Smooth muscle cell (in vitro differentiated cells): ENCODE measurements around the gene XPO5. TPM values are rescaled to one million over a fixed set of nuclear protein-coding genes. Genes with fewer than 3 reads are reported as not detected.

ENCODE experiments used
- DNase-seq: peaks from one replicate; lab custom pipeline; 2025; ENCODE audit not compliant: unreplicated experiment; lab: John Stamatoyannopoulos, UW
- H2AFZ ChIP-seq: fragments of 200-600 bp; sonication (generic); 2 replicates; pipeline ENCODE4 v1.6.0; 2016; ENCODE audit warnings: antibody characterized with exemption, low read depth, mild to moderate bottlenecking
- H3F3A ChIP-seq: fragments of 200-600 bp; sonication (generic); 2 replicates; pipeline ENCODE4 v1.6.0; 2017; ENCODE audit warnings: antibody characterized with exemption, low read depth
- H3K27ac ChIP-seq: fragments of 200-600 bp; sonication (generic); 2 replicates; pipeline ENCODE4 v1.5.1; 2016; ENCODE audit warnings: low read depth, mild to moderate bottlenecking
- H3K27me3 ChIP-seq: fragments of 200-600 bp; sonication (generic); 2 replicates; pipeline ENCODE4 v1.6.1; 2016; ENCODE audit warnings: low read depth, mild to moderate bottlenecking
- H3K36me3 ChIP-seq: fragments of 200-600 bp; sonication (generic); 2 replicates; pipeline ENCODE4 v1.5.1; 2016; ENCODE audit warnings: low read depth
- H3K4me1 ChIP-seq: fragments of 200-600 bp; sonication (generic); 2 replicates; pipeline ENCODE4 v1.5.1; 2016; ENCODE audit warnings: low read depth
- H3K4me2 ChIP-seq: fragments of 200-600 bp; sonication (generic); 2 replicates; pipeline ENCODE4 v1.6.0; 2016; ENCODE audit warnings: mild to moderate bottlenecking
- H3K4me3 ChIP-seq: fragments of 200-600 bp; sonication (generic); 2 replicates; pipeline ENCODE4 v1.5.1; 2016; ENCODE audit warnings: mild to moderate bottlenecking
- H3K79me2 ChIP-seq: fragments of 200-600 bp; sonication (generic); 2 replicates; pipeline ENCODE4 v1.6.0; 2016; ENCODE audit warnings: low read depth, mild to moderate bottlenecking
- H3K9ac ChIP-seq: fragments of 200-600 bp; sonication (generic); 2 replicates; pipeline ENCODE4 v1.6.0; 2016; ENCODE audit warnings: low read depth
- H3K9me3 ChIP-seq: fragments of 200-600 bp; sonication (generic); replicated peaks from 2 replicates; pipeline ENCODE4 v1.5.1; 2016; ENCODE audit warnings: low read depth
- H4K20me1 ChIP-seq: fragments of 200-600 bp; sonication (generic); 2 replicates; pipeline ENCODE4 v1.6.0; 2016; ENCODE audit warnings: low read depth
- WGBS: methylation state at CpG from one replicate; pipeline ENCODE4 v1.1.7; 2016; ENCODE audit warnings: low lambda C conversion rate; 5-methylcytosine and 5-hydroxymethylcytosine counted together
- polyA plus RNA-seq: library from polyadenylated mRNA; unstranded; fragments of >200 nt; fragmentation: Nextera tagmentation; extraction: Ambion mirVana; gene quantifications from 2 replicates; pipeline ENCODE4 v1.2.1, GENCODE V29; 2016
- small RNA-seq: library from RNA; depleted of rRNA; stranded (forward); fragments of <200 nt; gene quantifications from one replicate; pipeline ENCODE3, GENCODE V24; 2014
- total RNA-seq: library from RNA; depleted of rRNA; stranded (reverse); fragments of >200 nt; gene quantifications from 2 replicates; pipeline ENCODE4 v1.2.3, GENCODE V29; 2014
- TF ChIP-seq, protein P1 (sequence below): fragments of 200-600 bp; sonication (generic); IDR thresholded peaks from 2 replicates; pipeline ENCODE4 v1.5.1; 2017; ENCODE audit warnings: borderline replicate concordance, mild to moderate bottlenecking, antibody characterized with exemption; ENCODE audit not compliant: insufficient read depth, poor library complexity, severe bottlenecking

Gene XPO5
- total and polyA plus RNA-seq, 2 experiments from 2014 or later = 11.7 to 31.9 TPM

DNA sequence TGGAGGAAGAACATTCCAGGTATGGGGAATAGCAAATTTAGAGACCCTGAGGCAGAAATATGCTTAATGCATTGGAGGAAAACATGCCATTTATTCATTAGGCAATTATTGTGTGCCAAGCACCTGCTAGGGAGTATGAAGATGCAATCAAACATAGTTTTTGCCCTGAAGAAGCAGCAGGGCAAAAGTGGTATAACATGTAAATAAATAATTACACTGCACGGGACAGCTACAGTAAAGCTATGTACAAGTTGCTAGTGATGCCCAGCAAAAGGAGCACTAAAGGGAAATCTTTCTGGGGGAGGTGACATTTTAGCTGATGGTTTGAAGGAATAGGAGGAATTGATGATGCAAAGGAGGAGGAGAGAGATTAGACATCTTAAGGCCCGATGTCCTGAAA lies 99.1 kb downstream of the XPO5 start:
- H3K9me3 ChIP-seq = no peaks in the 10 kb centered on the region
- H3K27ac ChIP-seq = peak overlapping the region; percentile 80
- DNase-seq = no peak
- H3F3A ChIP-seq = peaks cover 3% of the 10 kb centered on the region
- H4K20me1 ChIP-seq = peaks cover 8% of the 10 kb centered on the region
- peaks cover 12% of the 10 kb centered on the region for H3K4me1 ChIP-seq
- TF ChIP-seq, protein P1, sequence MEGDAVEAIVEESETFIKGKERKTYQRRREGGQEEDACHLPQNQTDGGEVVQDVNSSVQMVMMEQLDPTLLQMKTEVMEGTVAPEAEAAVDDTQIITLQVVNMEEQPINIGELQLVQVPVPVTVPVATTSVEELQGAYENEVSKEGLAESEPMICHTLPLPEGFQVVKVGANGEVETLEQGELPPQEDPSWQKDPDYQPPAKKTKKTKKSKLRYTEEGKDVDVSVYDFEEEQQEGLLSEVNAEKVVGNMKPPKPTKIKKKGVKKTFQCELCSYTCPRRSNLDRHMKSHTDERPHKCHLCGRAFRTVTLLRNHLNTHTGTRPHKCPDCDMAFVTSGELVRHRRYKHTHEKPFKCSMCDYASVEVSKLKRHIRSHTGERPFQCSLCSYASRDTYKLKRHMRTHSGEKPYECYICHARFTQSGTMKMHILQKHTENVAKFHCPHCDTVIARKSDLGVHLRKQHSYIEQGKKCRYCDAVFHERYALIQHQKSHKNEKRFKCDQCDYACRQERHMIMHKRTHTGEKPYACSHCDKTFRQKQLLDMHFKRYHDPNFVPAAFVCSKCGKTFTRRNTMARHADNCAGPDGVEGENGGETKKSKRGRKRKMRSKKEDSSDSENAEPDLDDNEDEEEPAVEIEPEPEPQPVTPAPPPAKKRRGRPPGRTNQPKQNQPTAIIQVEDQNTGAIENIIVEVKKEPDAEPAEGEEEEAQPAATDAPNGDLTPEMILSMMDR = no peak
- H3K27me3 ChIP-seq = no peaks in the 10 kb centered on the region
- WGBS = 68% methylated on average over 2 of the region's 2 CpGs
- peak overlapping the region; percentile 77 for H3K4me3 ChIP-seq
- peak overlapping the region; percentile 99 for H2AFZ ChIP-seq
- peak overlapping the region; percentile 96 for H3K9ac ChIP-seq
- peaks cover 41% of the 10 kb centered on the region for H3K79me2 ChIP-seq
- H3K4me2 ChIP-seq = peak overlapping the region; percentile 97
- H3K36me3 ChIP-seq = no peaks in the 10 kb centered on the region

DNA sequence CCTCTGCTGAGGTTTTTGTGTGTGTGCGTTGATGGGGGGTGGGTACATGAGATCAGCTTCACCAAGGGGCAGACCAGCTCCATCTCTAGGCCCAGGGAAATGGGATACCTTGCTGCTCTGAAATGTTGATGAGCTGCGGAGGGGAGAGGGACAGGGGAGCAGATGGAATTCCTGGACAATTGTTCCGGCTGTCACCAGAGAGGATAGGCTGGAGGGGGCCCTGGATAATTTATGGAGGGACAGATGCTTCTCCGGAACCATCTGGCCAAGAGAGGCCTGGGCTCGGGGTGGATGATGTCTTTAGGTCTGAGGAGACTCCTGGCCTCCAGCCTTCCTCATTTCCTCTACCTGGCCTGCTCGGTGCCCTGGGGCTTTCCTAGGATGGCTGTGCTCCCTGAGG lies 100.3 kb downstream of the XPO5 start:
- Histone ChIP-seq H3K79me2 (peaks cover 29% of the 10 kb centered on the region), H3K27me3 (no peaks in the 10 kb centered on the region), H3F3A (no peaks in the 10 kb centered on the region), H3K36me3 (no peaks in the 10 kb centered on the region), H2AFZ (no peak overlapping the region), H3K27ac (no peak overlapping the region), H3K9ac (no peak overlapping the region), H3K4me3 (no peak overlapping the region), H3K4me1 (peaks cover 12% of the 10 kb centered on the region), H3K4me2 (no peak overlapping the region), H3K9me3 (no peaks in the 10 kb centered on the region), H4K20me1 (no peaks in the 10 kb centered on the region)
- no peak for DNase-seq
- WGBS = 90% methylated on average over 6 of the region's 6 CpGs
- TF ChIP-seq, protein P1 = no peak

DNA sequence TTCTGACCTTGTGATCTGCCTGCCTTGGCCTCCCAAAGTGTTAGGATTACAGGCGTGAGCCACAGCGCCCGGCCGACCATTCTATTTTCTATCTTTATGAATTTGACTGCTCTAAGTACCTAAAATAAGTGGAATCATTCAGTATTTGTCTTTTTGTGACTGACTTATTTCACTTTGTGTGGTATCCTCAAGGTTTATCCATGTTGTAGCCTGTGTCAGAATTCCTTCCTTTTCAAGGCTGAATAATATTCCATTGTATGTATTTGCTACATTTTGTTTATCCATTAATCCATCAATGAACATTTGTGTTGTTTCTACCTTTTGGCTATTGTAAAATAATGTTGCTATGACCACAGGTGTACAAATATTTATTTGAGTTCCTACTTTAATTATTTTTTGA lies 103.3 kb downstream of the XPO5 start:
- Histone ChIP-seq H3K36me3 (no peaks in the 10 kb centered on the region), H3K27ac (no peak overlapping the region), H3K4me2 (no peak overlapping the region), H3F3A (no peaks in the 10 kb centered on the region), H2AFZ (no peak overlapping the region), H3K4me1 (no peaks in the 10 kb centered on the region), H4K20me1 (no peaks in the 10 kb centered on the region), H3K79me2 (no peaks in the 10 kb centered on the region), H3K9ac (no peak overlapping the region), H3K4me3 (no peak overlapping the region), H3K9me3 (no peaks in the 10 kb centered on the region), H3K27me3 (no peaks in the 10 kb centered on the region)
- no peak for DNase-seq
- 98% methylated on average over 4 of the region's 4 CpGs for WGBS
- TF ChIP-seq, protein P1 = no peak

Small RNA genes within 50 kb of the gene (small RNA-seq; reads per million reads assigned to genes)
- gene RF00426 (not detected), gene RNU6-1113P (not detected)

Other genes with a start within 250 kb of the XPO5 start
- gene ZNF318, start 206.4 kb downstream of the XPO5 start, total RNA-seq = 13.8 and 14.7 TPM in 2 replicates
- gene ZNF318, start 206.4 kb downstream of the XPO5 start, polyA plus RNA-seq = 5.8 and 6.7 TPM in 2 replicates
- 11.2 and 12.5 TPM in 2 replicates for gene ABCC10, start 148.5 kb downstream of the XPO5 start, total RNA-seq
- gene ABCC10, start 148.5 kb downstream of the XPO5 start, polyA plus RNA-seq = 17.8 and 35.0 TPM in 2 replicates
- gene DLK2, start 120.5 kb downstream of the XPO5 start, total RNA-seq = 0.27 and 2.0 TPM in 2 replicates
- gene DLK2, start 120.5 kb downstream of the XPO5 start, polyA plus RNA-seq = 3.7 and 3.8 TPM in 2 replicates
- gene TJAP1, start 98.5 kb downstream of the XPO5 start, total RNA-seq = 9.3 and 25.5 TPM in 2 replicates
- gene TJAP1, start 98.5 kb downstream of the XPO5 start, polyA plus RNA-seq = 13.5 and 15.3 TPM in 2 replicates
- 0.09 and 2.1 TPM in 2 replicates for gene LRRC73, start 65.7 kb downstream of the XPO5 start, total RNA-seq
- gene LRRC73, start 65.7 kb downstream of the XPO5 start, polyA plus RNA-seq = 1.8 and 2.2 TPM in 2 replicates
- gene YIPF3, start 59.1 kb downstream of the XPO5 start, total RNA-seq = 145 and 199 TPM in 2 replicates
- 181 and 182 TPM in 2 replicates for gene YIPF3, start 59.1 kb downstream of the XPO5 start, polyA plus RNA-seq
- 27.0 and 33.4 TPM in 2 replicates for gene POLR1C, start 58.9 kb downstream of the XPO5 start, total RNA-seq
- 21.0 and 39.8 TPM in 2 replicates for gene POLR1C, start 58.9 kb downstream of the XPO5 start, polyA plus RNA-seq
- gene POLH, start 147 bp upstream of the XPO5 start, total RNA-seq = 13.3 and 16.8 TPM in 2 replicates
- gene POLH, start 147 bp upstream of the XPO5 start, polyA plus RNA-seq = 8.4 and 18.2 TPM in 2 replicates
- gene GTPBP2, start 53.2 kb upstream of the XPO5 start, total RNA-seq = 53.7 and 56.0 TPM in 2 replicates
- gene GTPBP2, start 53.2 kb upstream of the XPO5 start, polyA plus RNA-seq = 18.3 and 23.4 TPM in 2 replicates
- 50.3 and 53.1 TPM in 2 replicates for gene MAD2L1BP, start 59.8 kb upstream of the XPO5 start, total RNA-seq
- 40.3 and 42.0 TPM in 2 replicates for gene MAD2L1BP, start 59.8 kb upstream of the XPO5 start, polyA plus RNA-seq
- gene RSPH9, start 69.0 kb upstream of the XPO5 start, total RNA-seq = 0.76 and 1.9 TPM in 2 replicates
- 2.5 and 3.4 TPM in 2 replicates for gene RSPH9, start 69.0 kb upstream of the XPO5 start, polyA plus RNA-seq
- 30.9 and 40.4 TPM in 2 replicates for gene MRPS18A, start 111.8 kb upstream of the XPO5 start, total RNA-seq
- gene MRPS18A, start 111.8 kb upstream of the XPO5 start, polyA plus RNA-seq = 59.9 and 73.7 TPM in 2 replicates
- gene VEGFA, start 194.2 kb upstream of the XPO5 start, total RNA-seq = 120 and 136 TPM in 2 replicates
- 116 and 143 TPM in 2 replicates for gene VEGFA, start 194.2 kb upstream of the XPO5 start, polyA plus RNA-seq